HEK293T (cell line): ENCODE results near the gene ZNF599.

Source experiments
- FOXA1 ChIP-seq: fragments of 450-650 bp; IDR thresholded peaks from 2 replicates; pipeline ENCODE4 v1.6.1; 2016; ENCODE audit warnings: mild to moderate bottlenecking
- LEF1 ChIP-seq: fragments of 450-650 bp; IDR thresholded peaks from 2 replicates; pipeline ENCODE4 v1.6.1; 2017; ENCODE audit warnings: mild to moderate bottlenecking, borderline replicate concordance
- SUZ12 ChIP-seq: fragments of 450-650 bp; IDR thresholded peaks from 2 replicates; pipeline ENCODE4 v1.6.1; 2016; ENCODE audit warnings: mild to moderate bottlenecking

DNA sequence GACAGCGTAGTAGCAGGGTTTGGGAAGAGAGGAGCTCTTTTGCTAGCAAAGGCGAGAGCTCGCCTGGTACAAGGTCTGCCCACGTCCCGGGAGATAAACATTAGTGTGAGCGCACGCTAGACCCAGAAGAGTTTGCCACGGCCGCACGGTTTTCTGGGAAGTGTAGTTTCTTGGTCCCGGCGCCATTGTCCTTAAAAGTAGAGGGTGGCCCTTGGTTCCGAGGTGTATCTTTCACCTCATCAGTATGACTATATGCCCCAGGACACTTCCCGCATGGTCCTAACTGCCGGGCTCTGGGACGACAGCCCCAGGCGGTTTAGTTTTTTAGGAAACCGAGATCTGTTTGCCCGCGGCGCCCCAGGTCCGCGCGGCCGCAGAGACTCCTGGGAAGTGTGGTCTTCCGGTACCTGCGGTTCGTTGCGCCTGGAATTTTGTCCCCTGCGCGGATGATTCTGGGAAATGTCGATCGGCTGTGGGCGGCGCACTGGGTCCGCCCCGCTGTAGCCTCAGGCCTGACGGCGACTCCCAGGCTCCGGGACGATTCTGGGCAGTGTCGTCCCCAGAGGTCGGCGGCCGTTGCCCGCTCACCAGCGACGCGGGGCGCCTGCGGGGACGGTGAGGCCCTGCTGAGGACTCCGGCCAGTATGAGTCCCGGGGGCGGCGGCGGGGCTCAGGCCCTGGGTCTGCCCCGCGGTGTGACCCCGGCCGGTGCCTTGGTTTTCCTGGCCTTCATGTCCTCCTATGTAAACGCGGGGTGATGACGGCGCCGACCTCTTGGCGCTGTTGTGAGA, 39.1 kb downstream of the ZNF599 start, which contains the start of gene ZNF181:
- TF ChIP-seq LEF1 (no peak), FOXA1 (no peak), SUZ12 (no peak)
